GM21619 (cell line): ENCODE results near the gene PLOD1.
"Not testable (repeated sequence)": the region's sequence is repeated elsewhere in the genome, so short reads cannot be mapped to it uniquely, and the experiment has no call there.

ENCODE experiments used
- ATAC-seq: cut with Tn5 transposase; IDR thresholded peaks from one replicate; pipeline ENCODE4 v1.9.1; 2021; ENCODE audit not compliant: unreplicated experiment

Gene PLOD1

DNA sequence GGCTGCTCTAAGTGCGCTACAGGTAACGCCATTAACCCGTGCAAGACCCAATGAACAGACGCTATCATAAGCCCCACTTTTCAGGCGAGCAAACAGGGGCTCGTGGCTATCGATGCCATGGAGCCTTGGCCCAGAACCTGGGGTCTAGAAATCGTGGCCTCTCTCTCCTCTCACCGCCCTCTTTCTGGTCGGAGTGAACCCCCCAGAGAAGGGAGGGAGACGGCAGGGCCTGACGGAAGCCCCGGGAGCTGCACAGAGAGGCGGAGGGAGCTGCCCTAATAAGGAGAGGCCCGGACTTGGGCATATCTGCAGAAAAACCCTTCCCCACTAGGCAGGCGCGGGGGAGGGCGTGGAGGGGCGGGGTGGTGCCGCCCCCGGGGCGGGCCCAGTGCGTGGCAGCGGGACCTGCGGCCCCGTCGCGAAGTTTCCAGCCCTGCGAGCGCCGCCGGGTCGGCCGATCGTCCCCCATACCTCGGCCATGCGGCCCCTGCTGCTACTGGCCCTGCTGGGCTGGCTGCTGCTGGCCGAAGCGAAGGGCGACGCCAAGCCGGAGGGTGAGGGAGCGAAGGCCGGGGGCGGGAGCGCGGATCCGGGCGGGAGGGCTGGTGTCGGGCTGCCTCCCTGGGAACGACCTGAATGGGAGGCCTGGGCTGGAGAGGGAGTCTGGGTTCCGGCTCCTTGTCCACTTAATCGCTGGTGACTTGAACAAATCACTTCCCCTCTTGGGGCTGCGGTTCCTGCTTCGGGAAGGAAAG lies at the start of gene PLOD1:
TSS of gene PLOD1 (plus strand) at position 416 of the 755 bp plus-strand sequence. CDS start at position 479, 63 bp downstream.
- ATAC-seq = peak; percentile 91

DNA sequence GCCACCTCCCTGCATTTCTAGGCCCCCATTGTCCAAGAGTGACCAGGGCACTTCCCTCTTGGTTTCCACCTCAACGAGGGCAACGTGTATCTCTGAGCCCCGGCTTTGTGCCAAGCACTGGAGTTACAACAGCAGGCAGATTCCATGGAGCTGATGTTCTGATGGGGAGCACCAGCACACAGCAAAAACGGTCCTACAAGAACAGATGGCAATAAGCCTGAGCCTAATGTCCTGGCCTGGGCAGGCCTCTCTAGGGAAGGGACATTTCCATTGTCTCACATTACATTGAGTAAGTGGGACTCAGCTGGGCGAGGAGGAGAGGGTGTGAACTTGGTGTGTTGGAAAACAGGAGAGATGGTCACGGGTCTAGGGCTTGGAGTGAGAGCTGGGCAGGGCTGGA lies 48.6 kb upstream of the PLOD1 start:
- no peak for ATAC-seq

- no peak for ATAC-seq
These were observed 47.4 kb upstream of the PLOD1 start for GRCh38 chr1:11886986-11887665.

- no peak for ATAC-seq
These were observed 46.9 kb upstream of the PLOD1 start for GRCh38 chr1:11887666-11888007.

DNA sequence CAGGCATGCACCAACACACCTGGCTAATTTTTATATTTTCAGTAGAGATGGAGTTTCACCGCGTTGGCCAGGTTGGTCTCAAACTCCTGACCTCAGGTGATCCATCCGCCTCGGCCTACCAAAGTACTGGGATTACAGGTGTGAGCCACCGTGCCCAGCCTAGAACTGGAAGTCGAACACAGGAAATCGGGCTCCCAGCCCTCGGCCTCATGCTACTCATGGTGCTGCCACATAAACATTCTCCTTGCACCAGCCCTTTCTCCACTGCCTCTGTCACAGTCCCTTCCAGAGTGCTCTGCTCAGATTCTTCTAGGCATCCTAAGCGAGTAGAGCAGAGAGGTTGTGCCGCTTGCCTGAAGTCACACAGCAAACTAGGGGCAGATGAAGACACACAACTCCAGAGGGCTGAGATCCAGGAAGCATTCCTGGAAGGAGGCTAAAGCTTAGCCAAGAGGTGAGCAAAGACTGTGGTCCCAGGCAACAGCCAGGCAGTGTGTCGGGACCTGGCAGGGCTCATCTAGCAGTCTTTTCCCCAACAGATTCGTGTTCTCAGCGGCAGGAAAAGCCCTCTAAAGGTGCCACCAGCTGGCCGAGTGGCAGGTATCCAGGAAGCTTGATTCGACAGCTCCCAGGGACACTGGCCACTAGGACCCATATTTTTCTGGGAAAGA lies 46.2 kb upstream of the PLOD1 start:
- ATAC-seq = no peak

GRCh38 chr1:11888877-11889208 lies 45.7 kb upstream of the PLOD1 start:
- no peak for ATAC-seq

DNA sequence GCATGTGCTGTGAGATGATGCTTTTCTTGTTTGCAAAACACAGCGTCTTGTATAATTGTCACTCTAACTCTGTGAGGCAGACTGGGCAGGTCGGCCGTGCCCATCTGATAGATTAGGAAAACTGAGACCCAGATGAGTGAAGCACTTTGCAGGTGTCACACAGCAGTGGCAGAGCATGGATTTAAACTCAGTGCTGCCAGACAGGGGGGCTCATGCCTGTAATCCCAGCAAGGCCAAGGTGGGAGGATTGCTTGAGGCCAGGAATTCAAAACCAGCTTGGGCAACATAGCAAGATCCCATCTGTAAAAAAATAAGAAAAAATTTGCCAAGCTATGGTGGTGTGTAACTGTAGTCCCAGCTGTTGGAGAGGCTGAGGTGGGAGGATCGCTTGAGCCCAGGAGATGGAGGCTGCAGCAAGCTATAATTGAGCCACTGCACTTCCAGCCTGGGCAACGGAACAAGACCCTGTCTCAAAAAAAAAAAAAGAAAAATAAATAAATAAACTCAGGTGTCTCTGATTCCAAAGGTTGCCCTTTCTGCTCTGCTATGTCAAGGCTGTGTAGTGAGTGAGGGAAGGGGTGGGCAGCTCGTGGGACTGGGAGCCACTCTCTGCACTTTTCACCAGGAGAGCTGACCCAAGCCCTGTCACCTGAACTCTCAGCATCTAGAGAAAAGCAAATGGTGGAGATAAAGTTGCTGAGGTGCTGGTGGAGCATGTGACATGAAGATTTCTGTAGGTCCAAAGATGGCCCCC lies 42.9 kb upstream of the PLOD1 start:
- ATAC-seq = no peak

GRCh38 chr1:11893907-11894251 lies 40.6 kb upstream of the PLOD1 start:
- ATAC-seq = no peak

DNA sequence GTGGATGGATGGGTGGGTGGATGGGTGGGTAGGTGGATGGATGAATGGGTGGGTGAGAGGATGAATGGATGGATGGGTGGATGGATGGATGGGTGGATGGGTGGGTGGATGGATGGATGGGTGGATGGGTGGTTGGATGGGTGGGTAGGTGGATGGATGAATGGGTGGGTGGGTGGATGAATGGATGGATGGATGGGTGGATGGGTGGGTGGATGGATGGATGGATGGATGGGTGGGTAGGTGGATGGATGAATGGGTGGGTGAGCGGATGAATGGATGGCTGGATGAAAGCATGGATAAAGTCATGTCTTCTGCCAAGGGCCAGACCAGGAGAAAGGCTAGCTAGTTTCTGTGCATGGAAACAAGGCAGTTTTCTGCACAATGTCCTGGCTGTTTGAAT lies 40.0 kb upstream of the PLOD1 start:
- ATAC-seq = not testable (repeated sequence)

DNA sequence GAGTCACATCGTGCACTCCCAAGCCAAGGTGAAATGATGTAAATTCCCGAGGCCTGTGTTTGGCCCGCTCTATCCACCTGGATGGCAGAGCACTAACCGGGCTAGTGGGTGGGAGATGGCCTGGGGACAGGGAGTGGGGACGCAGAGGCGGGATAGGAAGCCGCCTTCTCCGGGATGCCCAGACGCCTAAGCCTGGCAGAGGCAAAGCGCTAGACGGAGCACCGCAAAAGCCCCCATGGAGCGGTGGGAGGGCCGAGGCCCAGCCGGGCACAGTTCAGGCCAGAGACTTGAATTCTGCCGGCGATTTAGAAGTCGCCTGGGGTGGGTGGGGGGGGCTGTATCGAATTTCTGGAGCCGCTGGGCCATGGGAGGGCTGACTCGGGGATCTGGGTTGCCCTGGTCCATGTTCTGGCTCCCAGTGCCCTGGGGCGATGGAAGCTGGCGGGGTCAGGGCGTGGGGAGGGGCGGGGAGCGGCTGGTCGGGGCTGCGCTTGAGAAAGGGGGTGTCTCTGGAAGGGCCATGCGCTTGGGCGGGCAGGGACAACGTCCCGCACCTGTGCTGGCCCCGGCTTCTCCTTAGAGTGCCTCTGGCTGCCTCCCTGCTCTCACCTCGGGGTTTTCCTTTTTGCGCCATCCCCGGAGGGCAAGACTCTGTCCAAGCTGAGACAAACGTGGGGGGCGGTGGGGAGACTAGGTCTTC lies 36.3 kb upstream of the PLOD1 start:
- no peak for ATAC-seq

- ATAC-seq = no peak
These were observed 35.6 kb upstream of the PLOD1 start for GRCh38 chr1:11898831-11899467.

GRCh38 chr1:11901446-11901845 lies 33.1 kb upstream of the PLOD1 start:
- not testable (repeated sequence) for ATAC-seq

GRCh38 chr1:11903210-11903609 lies 31.3 kb upstream of the PLOD1 start:
- ATAC-seq = no peak

- ATAC-seq = not testable (repeated sequence)
These were observed 30.4 kb upstream of the PLOD1 start for GRCh38 chr1:11904156-11904555.

DNA sequence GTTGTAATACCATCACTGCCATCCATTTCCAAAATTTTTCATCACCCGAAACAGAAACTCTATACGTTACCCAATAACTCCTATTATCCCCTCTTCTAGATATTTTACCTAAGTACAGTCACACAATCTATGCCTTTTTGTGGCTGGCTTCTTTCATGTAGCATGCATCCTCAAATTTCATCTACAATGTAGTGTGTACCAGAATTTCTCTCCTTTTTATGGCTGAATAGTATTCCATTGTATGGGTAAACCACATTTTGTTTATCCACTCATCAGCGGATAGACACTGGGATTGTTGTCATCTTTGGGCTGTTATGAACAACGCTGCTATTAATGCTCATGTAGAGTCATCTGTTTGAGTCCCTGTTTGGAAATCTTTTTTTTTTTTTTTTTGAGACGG lies 29.5 kb upstream of the PLOD1 start:
- no peak for ATAC-seq

GRCh38 chr1:11906870-11907269 lies 27.6 kb upstream of the PLOD1 start:
- ATAC-seq = no peak

GRCh38 chr1:11907275-11908094 lies 27.0 kb upstream of the PLOD1 start:
- peak; percentile 38 for ATAC-seq

GRCh38 chr1:11908095-11908675 lies 26.3 kb upstream of the PLOD1 start:
- peak; percentile 48 for ATAC-seq

GRCh38 chr1:11910914-11911228 lies 23.6 kb upstream of the PLOD1 start:
- ATAC-seq = not testable (repeated sequence)
